Duodenal mucosa (tissue), 2 donors: ENCODE data around the gene GPR156.
"Not testable (repeated sequence)": the region's sequence is repeated elsewhere in the genome, so short reads cannot be mapped to it uniquely, and the experiment has no call there.

Source experiments
- H3K27ac ChIP-seq: one replicate; pipeline ENCODE4 v1.7.0; 2013; ENCODE audit warnings: low read depth, low read length
- H3K27me3 ChIP-seq, 2 donors: one replicate each; pipeline ENCODE4 v1.7.0; 2013; ENCODE audit warnings: low read length in 2 of 2, control low read depth in 1 of 2; ENCODE audit not compliant: insufficient read depth in 2 of 2, control insufficient read depth in 1 of 2
- H3K36me3 ChIP-seq, 2 donors: one replicate each; pipeline ENCODE4 v1.7.0; 2013; ENCODE audit warnings: low read length in 2 of 2, control low read depth in 1 of 2; ENCODE audit not compliant: insufficient read depth in 2 of 2, control insufficient read depth in 1 of 2
- H3K4me1 ChIP-seq, 2 donors: one replicate each; pipeline ENCODE4 v1.7.0; 2013; ENCODE audit warnings: low read length in 2 of 2, control low read depth in 1 of 2; ENCODE audit not compliant: insufficient read depth in 2 of 2, control insufficient read depth in 1 of 2
- H3K4me3 ChIP-seq, 2 donors: one replicate each; pipeline ENCODE4 v1.7.0; 2013; ENCODE audit warnings: low read length in 2 of 2, low read depth in 1 of 2
- H3K9ac ChIP-seq, 2 donors: one replicate each; pipeline ENCODE4 v1.7.0; 2013; ENCODE audit warnings: low read length in 2 of 2, low read depth in 1 of 2
- H3K9me3 ChIP-seq, 2 donors: one replicate each; pipeline ENCODE4 v1.7.0; 2013; ENCODE audit warnings: low read length in 2 of 2, control low read depth in 1 of 2; ENCODE audit not compliant: control insufficient read depth in 1 of 2

The GPR156 gene

DNA sequence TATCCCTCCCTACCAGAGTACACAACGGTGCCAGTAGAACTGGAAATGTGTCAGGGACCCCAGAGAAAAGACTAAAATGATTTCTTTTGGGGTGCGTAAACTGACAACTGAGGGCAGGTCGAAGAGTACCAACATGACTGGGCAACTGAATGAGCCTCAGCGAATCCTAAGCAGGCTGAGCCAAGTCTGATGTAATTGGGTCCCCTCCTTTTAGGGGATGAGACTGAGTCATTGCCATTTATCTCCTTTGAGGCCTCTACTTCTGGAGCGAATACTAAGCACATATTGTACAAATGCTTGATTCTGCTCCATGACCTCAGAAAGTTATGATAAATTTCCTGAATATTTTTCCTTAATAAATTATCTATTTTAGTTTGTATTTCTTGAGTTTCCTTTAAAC is 17.3 kb upstream of the GPR156 start:
- Histone ChIP-seq H3K27ac (no peak overlapping the region), H3K9me3 (no peaks in the 10 kb centered on the region), H3K9ac (no peak overlapping the region)

GRCh38 chr3:120300971-120301370 is 15.9 kb upstream of the GPR156 start:
- no peak overlapping the region for H3K4me3 ChIP-seq
- H3K9ac ChIP-seq: no peak overlapping the region
- H3K36me3 ChIP-seq: no peaks in the 10 kb centered on the region
- no peaks in the 10 kb centered on the region for H3K4me1 ChIP-seq
- no peaks in the 10 kb centered on the region for H3K9me3 ChIP-seq
- H3K27ac ChIP-seq: no peak overlapping the region
- no peaks in the 10 kb centered on the region for H3K27me3 ChIP-seq

More for the DNA sequence above, 17.3 kb upstream of the GPR156 start:
- H3K27me3 ChIP-seq: no peaks in the 10 kb centered on the region
- no peak overlapping the region for H3K4me3 ChIP-seq
- no peaks in the 10 kb centered on the region for H3K36me3 ChIP-seq
- no peaks in the 10 kb centered on the region for H3K4me1 ChIP-seq

DNA sequence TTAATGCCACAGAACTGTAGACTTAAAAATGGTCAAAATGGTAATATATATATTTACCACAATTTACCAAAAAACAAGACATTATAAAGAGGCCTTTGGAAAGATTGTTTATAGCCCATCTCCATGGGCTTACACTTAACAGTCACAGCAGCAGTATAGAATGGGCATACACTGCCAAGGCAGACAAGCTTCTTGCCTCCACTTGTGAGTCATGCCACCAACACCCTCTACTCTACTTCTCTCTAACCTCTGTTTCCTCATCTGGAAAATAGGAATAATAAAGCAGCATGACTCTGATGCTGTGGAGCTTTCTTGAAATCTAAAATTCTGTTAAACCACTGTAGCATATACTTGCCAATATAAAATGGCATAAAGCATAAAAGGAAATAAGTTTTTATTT is 14.4 kb upstream of the GPR156 start:
- Histone ChIP-seq H3K27me3 (no peaks in the 10 kb centered on the region), H3K4me1 (no peaks in the 10 kb centered on the region), H3K9ac (no peak overlapping the region), H3K36me3 (no peaks in the 10 kb centered on the region), H3K4me3 (no peak overlapping the region), H3K27ac (no peak overlapping the region), H3K9me3 (no peaks in the 10 kb centered on the region)

DNA sequence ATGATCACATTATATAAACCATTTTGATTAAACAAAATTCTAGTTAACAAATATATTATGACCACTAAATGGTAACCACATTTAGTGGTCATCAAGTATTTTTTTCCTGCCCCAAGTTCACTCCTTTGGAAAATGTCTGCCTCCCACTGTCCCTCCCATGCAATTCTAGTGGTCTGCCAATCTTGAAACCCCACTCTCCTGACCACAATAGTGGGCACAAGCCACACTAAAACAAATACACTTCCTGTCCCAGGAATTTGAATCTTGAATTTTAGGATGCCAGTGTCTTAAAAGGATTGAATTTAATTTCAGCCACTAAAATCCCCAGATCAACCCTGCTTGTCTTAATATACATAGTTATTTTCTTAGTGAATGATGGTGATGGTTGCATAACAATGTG is 14.0 kb upstream of the GPR156 start:
- H3K9ac ChIP-seq: no peak overlapping the region
- no peaks in the 10 kb centered on the region for H3K27me3 ChIP-seq
- no peaks in the 10 kb centered on the region for H3K4me1 ChIP-seq
- no peak overlapping the region for H3K27ac ChIP-seq
- no peaks in the 10 kb centered on the region for H3K36me3 ChIP-seq
- no peak overlapping the region for H3K4me3 ChIP-seq
- no peaks in the 10 kb centered on the region for H3K9me3 ChIP-seq

DNA sequence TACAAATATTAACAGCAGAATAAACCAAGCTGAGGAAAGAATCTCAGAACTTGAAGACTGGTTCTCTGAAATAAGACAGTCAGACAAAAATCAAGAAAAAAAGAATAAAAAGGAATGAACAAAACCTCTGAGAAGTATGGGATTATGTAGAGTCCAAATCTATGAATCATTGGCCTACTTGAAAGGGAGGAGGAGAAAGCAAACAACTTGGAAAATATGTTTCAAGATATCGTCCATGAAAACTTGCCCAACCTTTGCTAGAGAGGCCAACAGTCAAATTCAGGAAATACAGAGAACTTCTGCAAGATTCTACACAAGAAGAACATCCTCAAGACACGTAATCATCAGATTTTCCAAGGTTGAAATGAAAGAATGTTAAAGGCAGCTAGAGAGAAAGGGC is 6.5 kb upstream of the GPR156 start:
- H3K4me1 ChIP-seq, H3K27me3 ChIP-seq, H3K4me3 ChIP-seq, H3K9ac ChIP-seq, H3K9me3 ChIP-seq, H3K36me3 ChIP-seq, H3K27ac ChIP-seq: not testable (repeated sequence)

- H3K27me3 ChIP-seq: peaks cover 11 to 15% of the 10 kb centered on the region in 2 donors
- no peaks in the 10 kb centered on the region for H3K36me3 ChIP-seq
- H3K27ac ChIP-seq: no peak overlapping the region
- H3K4me1 ChIP-seq: no peaks in the 10 kb centered on the region
- H3K4me3 ChIP-seq: no peak overlapping the region
- H3K9ac ChIP-seq: no peak overlapping the region
- no peaks in the 10 kb centered on the region for H3K9me3 ChIP-seq
Measured at GRCh38 chr3:120289636-120290035, 4.6 kb upstream of the GPR156 start.

GRCh38 chr3:120286465-120286864 is 1.4 kb upstream of the GPR156 start:
- Histone ChIP-seq H3K4me1 (no peaks in the 10 kb centered on the region), H3K27me3 (peaks cover 17 to 29% of the 10 kb centered on the region in 2 donors), H3K36me3 (no peaks in the 10 kb centered on the region)

DNA sequence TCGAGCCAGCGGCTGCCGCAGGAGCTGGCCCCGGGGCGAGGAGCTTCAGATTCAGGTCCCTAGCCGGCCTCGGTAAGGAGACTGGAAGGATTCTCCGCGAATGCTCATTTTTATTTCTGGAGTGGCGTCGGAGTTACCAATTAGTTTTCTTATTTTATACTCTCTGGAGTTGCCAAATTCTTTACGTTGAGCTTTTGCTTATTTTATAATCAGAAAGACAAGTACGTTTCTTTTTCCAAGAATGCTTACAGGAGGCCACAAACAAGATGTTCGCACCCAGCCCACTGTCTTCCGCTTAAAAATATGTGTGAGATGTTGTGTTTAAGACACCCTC is 453 bp upstream of the GPR156 start:
- Histone ChIP-seq H3K4me1 (no peaks in the 10 kb centered on the region), H3K27me3 (peaks cover 17 to 29% of the 10 kb centered on the region in 2 donors), H3K9ac (no peak overlapping the region), H3K4me3 (no peak overlapping the region), H3K27ac (no peak overlapping the region), H3K9me3 (no peaks in the 10 kb centered on the region), H3K36me3 (no peaks in the 10 kb centered on the region)

More at GRCh38 chr3:120286465-120286864, 1.4 kb upstream of the GPR156 start:
- no peak overlapping the region for H3K4me3 ChIP-seq
- H3K9me3 ChIP-seq: no peaks in the 10 kb centered on the region
- no peak overlapping the region for H3K27ac ChIP-seq
- no peak overlapping the region for H3K9ac ChIP-seq

DNA sequence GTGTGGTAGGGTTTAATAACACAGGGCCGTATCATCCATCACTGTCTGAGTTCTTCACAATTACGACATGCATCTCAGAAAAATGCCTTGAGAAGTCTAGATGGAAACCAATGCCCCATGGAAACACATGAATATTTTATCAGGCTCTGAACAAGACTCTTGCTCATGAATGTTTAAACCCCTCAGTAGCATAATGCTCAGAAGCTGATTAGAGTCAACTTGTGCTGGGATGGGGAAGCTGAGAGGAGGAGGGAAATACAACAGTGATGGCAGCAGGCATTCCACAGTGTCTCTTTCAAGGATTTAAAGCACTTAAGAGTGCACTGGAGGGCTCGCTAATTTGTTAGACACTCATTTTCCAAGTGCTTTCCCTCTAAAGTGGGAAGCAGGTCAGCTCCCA is 3.8 kb downstream of the GPR156 start:
- Histone ChIP-seq H3K4me1 (no peaks in the 10 kb centered on the region), H3K9ac (no peak overlapping the region), H3K4me3 (no peak overlapping the region), H3K36me3 (no peaks in the 10 kb centered on the region), H3K27ac (no peak overlapping the region), H3K27me3 (peaks cover 7 to 22% of the 10 kb centered on the region in 2 donors), H3K9me3 (no peaks in the 10 kb centered on the region)

GRCh38 chr3:120280566-120280965 is 4.5 kb downstream of the GPR156 start:
- Histone ChIP-seq H3K4me1 (no peaks in the 10 kb centered on the region), H3K4me3 (no peak overlapping the region), H3K27me3 (peaks cover 7 to 18% of the 10 kb centered on the region in 2 donors), H3K9me3 (no peaks in the 10 kb centered on the region), H3K27ac (no peak overlapping the region), H3K9ac (no peak overlapping the region), H3K36me3 (no peaks in the 10 kb centered on the region)

GRCh38 chr3:120280026-120280425 is 5.0 kb downstream of the GPR156 start:
- Histone ChIP-seq H3K4me3 (no peak overlapping the region), H3K4me1 (no peaks in the 10 kb centered on the region), H3K27me3 (peaks cover 7 to 15% of the 10 kb centered on the region in 2 donors), H3K9ac (no peak overlapping the region), H3K9me3 (no peaks in the 10 kb centered on the region), H3K27ac (no peak overlapping the region), H3K36me3 (no peaks in the 10 kb centered on the region)
